H1 (cell line): Measurements from ENCODE around the gene CDKN1A. TPM values are rescaled to one million over a fixed set of nuclear protein-coding genes. Genes with fewer than 3 reads are reported as not detected.

ENCODE experiments used
- CBX5 ChIP-seq: fragments of 300-800, 300-1000 bp; sonication (generic); IDR thresholded peaks from 2 replicates; pipeline ENCODE4 v1.7.1; 2016; ENCODE audit warnings: antibody characterized with exemption, low read length, low read depth
- CHD2 ChIP-seq: IDR thresholded peaks from 2 replicates; pipeline ENCODE4 v1.6.1; 2012; ENCODE audit warnings: low read length, improper control_type of control experiment
- EGR1 ChIP-seq: IDR thresholded peaks from 2 replicates; pipeline ENCODE4 v1.6.1; 2011; ENCODE audit warnings: low read depth, low read length, borderline replicate concordance
- HDAC6 ChIP-seq: IDR thresholded peaks from one replicate; pipeline ENCODE4 v1.7.1; 2012; ENCODE audit warnings: low read depth, mild to moderate bottlenecking, inconsistent platforms, low read length, moderate library complexity
- NRF1 ChIP-seq: IDR thresholded peaks from 2 replicates; pipeline ENCODE4 v1.6.1; 2011; ENCODE audit warnings: mild to moderate bottlenecking, low read depth, low read length, improper control_type of control experiment
- POLR2A ChIP-seq, 2 experiments: IDR thresholded peaks; 1 replicate in 1 of 2; 2 replicates in 1 of 2; pipeline ENCODE4 v1.6.1; 2011; ENCODE audit warnings: low read depth in 2 of 2, low read length in 2 of 2, mild to moderate bottlenecking in 2 of 2; ENCODE audit errors: control extremely low read depth in 1 of 2
- SP2 ChIP-seq: IDR thresholded peaks from 2 replicates; pipeline ENCODE4 v1.6.1; 2012; ENCODE audit warnings: mild to moderate bottlenecking, low read length, inconsistent platforms
- YY1 ChIP-seq: IDR thresholded peaks from 2 replicates; pipeline ENCODE4 v1.6.1; 2011; ENCODE audit warnings: low read depth, mild to moderate bottlenecking, low read length
- polyA plus RNA-seq, 7 experiments: library from polyadenylated mRNA; depleted of rRNA in 3 of 7; stranded (reverse) in 5 of 7; unstranded in 2 of 7; fragments of >200 nt in 5 of 7; fragments of 200-250 nt in 2 of 7; gene quantifications; 1 replicate in 5 of 7; 2 replicates in 1 of 7; 4 replicates in 1 of 7; pipeline versions ENCODE4 v1.2.1 to v1.2.3, GENCODE V29; 2011 to 2013; ENCODE audit warnings: missing spikeins in 2 of 7, mixed read lengths in 2 of 7
- total RNA-seq: library from RNA; stranded (reverse); fragmentation: NEBNext Ultra II Directional; extraction: Animal tissue kit (Norgen Biotek cat#: 25700); gene quantifications from 2 replicates; pipeline ENCODE4 v1.2.1, GENCODE V29; 2021

The CDKN1A gene
- total and polyA plus RNA-seq, 2 of the 8 experiments (the other 6 are each of a cell fraction or from before 2014, with no cell fraction given) = 15.2 to 36.0 TPM

- no peak for TF ChIP-seq EGR1
- TF ChIP-seq YY1 = no peak
- no peak for TF ChIP-seq POLR2A (IDR thresholded peaks at IDR 0.05; ENCODE audit: control extremely low read depth in 1 of 2, low read depth in 2 of 2, low read length in 2 of 2)
- TF ChIP-seq CBX5 = no peak
- TF ChIP-seq HDAC6 = no peak
- TF ChIP-seq CHD2 = no peak
- no peak for TF ChIP-seq SP2
- TF ChIP-seq NRF1 = no peak
Measured at GRCh38 chr6:36688063-36688738, 9.7 kb downstream of the CDKN1A start (continued).
